Heart left ventricle (tissue), 13 donors: ENCODE measurements around the gene C2orf74.

Experiments
- POLR2A ChIP-seq, 2 donors: fragments of 450-650 bp; IDR thresholded peaks; one replicate each; pipeline ENCODE4 v1.6.1; 2017; ENCODE audit warnings: antibody characterized with exemption in 2 of 2, mild to moderate bottlenecking in 2 of 2, moderate library complexity in 2 of 2
- TF ChIP-seq, protein P1 (sequence below), 12 donors: fragments of 200-600 bp; sonication (generic) in 4 of 12; IDR thresholded peaks; one replicate each; pipeline versions ENCODE4 v1.5.0 to v1.8.0; 2018 to 2022; ENCODE audit warnings: antibody characterized with exemption in 12 of 12, mild to moderate bottlenecking in 5 of 12
- donor health status: ischemic (EF 13 %, LVEDD 7.1; RV severe dilation, severe dysfunction).
- donor health status: DM: no; HTN: yes; CAD: no.
- donor health status: DM: no; HTN: no; CAD: no.
- donor health status: ischemic (EF 25% LVEDD 6.9; RV normal size, moderate dysfunction).
- donor health status: ischemic (EF 25% LVEDD 5.7; RV mildly dilated, moderate dysfunction).
- donor health status: ischemic (EF 35%, LVEDD 5.7; RV mildly dilated, moderate dysfunction).
- donor health status: nonischemic (EF 11% LVEDD 7.7; RV severe dilation, severe dysfunction).
- donor health status: DM: yes; HTN: yes; CAD: no.
- donor health status: PGD.
- donor health status: ischemic (EF 29% LVEDD 5.4; RV normal size, mild dysfunction).
- donor health status: nonischemic (EF 23%, LVEDD 6.1; RV moderate dilation, normal function).

DNA sequence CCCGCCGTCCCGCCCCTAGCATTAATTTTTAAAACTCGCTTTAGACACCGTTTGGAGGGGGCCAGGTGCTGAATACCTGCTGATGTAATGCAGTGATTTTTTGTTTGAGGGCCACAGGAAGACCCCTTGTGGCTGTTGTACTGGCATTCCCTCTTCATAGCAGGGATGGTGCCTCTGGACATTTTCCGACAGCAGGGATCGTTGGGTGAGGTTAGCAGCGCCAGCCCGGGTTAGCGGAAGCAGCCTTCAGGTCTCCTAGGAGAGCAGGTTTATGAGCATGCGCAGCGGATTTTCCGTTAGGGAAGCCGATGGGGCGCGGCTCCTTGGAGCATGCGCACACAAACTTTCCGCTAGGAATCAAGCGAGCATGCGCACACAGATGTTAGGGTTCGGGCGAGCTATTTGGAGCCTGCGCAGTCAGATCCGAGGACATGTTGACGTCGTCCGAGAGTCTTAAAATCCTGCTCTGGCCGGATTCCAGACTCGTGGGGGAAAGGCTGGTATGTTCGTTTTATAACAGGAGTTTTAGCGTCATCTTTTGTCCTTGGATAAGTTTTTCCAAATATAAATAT, 17.2 kb upstream of the C2orf74 start:
- TF ChIP-seq, protein P1, sequence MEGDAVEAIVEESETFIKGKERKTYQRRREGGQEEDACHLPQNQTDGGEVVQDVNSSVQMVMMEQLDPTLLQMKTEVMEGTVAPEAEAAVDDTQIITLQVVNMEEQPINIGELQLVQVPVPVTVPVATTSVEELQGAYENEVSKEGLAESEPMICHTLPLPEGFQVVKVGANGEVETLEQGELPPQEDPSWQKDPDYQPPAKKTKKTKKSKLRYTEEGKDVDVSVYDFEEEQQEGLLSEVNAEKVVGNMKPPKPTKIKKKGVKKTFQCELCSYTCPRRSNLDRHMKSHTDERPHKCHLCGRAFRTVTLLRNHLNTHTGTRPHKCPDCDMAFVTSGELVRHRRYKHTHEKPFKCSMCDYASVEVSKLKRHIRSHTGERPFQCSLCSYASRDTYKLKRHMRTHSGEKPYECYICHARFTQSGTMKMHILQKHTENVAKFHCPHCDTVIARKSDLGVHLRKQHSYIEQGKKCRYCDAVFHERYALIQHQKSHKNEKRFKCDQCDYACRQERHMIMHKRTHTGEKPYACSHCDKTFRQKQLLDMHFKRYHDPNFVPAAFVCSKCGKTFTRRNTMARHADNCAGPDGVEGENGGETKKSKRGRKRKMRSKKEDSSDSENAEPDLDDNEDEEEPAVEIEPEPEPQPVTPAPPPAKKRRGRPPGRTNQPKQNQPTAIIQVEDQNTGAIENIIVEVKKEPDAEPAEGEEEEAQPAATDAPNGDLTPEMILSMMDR (IDR thresholded peaks at IDR 0.05): peak in 1 of 12 donors; percentile 15
- peak in 1 of 2 donors; percentile 74 for TF ChIP-seq POLR2A (IDR thresholded peaks at IDR 0.05)
